HuH-7.5 (cell line): ENCODE data around the gene CCNF.

Source experiments
- DNase-seq: peaks from one replicate; pipeline ENCODE4 v3.0.0; 2011; ENCODE audit warnings: low spot score

Gene CCNF

GRCh38 chr16:2485811-2486507 is 56.7 kb downstream of the CCNF start:
- DNase-seq = no peak

DNA sequence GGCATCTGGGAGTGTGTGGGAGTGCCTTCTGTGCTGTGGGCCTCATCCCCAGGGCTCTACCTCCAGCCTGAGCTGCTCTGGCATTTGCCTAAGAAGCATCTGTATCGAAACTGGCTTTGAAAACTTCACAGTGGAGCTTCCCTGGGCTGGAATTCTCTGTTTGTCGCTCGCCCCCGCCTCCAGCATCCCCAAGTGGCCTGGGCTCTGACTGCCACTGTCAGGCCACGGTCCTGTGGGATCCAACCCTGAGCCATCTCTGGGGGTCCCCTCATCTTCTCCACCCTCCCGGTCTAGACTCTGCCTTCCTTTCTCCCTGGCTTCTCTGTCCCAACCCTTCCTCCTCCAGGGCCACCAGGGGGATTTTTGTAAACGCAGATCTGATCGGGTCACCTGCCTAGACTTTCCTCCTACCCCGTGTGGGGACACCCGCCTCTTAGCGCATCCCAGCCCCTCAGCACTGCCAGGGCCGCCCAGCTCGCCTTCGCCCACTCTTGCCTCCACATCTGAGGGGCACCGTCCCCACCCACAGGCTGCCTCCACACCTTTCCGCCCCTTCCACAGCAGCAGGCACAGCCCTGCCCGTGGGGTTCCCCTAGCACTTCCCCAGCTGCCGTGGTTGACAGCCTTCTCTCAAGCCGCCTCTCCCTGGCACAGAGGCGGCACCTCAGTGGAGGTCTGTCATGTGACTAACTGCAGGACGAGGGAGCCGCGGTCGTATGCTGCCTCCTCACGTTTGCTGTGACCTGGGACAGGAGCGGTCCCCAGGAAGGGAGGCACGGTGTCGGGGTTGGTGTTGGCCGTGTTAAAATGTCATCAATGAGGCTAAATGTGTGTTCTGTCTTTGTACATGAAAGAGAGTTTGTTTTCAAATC is 57.6 kb downstream of the CCNF start:
- no peak for DNase-seq

GRCh38 chr16:2487517-2487842 is 58.2 kb downstream of the CCNF start:
- DNase-seq = no peak

DNA sequence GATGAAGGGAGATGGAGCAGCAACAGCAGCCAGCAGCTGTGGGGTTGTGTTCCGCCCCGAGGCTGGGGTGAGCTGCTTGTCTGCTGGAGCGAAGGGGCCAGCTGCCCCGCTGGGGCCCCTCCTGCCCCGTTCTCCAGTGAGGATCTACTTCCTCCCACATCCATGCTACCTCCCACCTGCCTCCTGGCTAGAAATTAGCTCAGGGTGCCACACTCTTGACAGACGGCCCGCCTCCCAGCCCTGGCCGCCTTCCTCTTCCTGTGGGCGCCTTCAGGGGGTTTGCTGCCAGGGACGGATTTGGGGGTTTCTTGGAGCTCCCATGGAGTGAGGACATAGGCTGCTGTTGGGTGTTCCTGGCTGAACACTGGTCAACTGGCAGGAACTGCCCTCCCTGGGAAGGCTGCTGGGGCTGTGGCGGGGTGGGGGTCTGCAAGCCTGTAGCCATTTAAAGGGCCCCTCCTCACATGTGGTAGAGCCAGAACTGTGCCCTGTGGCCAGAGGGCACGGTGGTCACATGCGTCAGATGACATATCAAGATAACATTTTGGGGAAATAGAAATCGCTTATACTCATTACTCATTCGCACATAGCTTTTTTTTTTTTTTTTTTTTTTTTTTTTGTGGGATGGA is 58.8 kb downstream of the CCNF start:
- no peak for DNase-seq

DNA sequence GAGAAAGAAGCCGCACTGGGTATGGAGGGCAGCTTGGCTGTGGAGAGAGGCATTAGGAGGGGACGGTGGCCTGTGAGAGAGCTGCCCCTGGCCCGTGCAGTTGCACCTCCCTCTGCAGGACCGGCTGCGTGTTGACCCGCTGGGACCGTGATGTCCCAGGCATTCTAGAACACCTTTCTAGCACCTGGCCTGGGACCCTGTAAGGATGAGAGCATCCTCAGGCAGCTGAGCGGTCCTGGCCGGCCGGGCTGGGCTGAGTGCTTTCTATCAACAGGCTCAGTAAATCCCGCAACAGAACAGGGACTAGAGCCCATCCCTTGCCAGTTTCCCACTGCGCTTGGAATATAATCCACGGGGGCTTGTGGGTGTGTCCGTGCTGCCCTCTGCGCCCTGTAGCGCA is 60.3 kb downstream of the CCNF start:
- DNase-seq = no peak

DNA sequence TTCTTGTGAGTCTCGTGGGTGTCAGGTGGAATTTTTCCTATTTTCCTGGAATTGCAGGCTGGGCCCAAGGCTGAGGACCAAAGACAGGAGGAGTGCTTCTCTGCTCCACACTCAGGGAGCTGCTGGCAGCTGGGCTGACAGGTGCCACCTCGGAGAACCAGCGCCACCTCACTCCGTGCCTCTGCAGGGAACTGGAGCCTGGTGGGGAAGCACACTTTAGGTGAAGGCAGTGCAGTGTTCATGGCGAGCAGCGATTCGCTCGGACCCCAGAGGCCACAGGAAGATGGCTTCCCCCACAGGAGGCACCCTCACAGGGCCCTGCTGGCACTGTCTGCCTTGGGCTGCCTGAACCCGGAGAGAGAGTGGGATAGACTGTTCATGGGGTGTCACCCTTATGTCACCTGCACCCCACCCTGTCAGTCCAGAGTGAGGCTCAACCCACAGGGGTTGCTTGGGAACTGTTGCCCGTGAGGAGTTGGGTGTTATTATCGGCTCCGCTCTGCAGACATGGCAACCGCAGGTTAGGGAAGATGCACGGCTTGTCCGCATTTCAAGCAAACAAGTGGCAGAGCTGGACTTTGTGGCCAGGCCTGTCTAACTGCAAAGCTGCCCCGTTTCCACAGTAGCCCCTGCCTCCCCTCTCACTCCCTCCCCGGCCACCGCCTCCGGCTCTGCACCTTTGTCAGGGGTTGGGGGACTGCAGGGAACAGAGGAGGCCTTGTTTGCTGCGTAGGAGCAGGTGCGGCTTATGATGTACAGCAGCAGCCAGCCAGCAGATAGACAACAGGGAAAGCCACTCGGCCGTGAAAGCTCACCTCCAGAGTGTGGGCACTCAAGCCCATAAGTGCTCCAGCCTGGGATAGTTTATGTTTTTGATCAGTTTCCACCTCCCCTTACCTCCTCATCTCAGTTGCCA is 61.2 kb downstream of the CCNF start:
- DNase-seq = no peak

- DNase-seq = no peak
Measured at GRCh38 chr16:2492292-2492691, 63.0 kb downstream of the CCNF start.

DNA sequence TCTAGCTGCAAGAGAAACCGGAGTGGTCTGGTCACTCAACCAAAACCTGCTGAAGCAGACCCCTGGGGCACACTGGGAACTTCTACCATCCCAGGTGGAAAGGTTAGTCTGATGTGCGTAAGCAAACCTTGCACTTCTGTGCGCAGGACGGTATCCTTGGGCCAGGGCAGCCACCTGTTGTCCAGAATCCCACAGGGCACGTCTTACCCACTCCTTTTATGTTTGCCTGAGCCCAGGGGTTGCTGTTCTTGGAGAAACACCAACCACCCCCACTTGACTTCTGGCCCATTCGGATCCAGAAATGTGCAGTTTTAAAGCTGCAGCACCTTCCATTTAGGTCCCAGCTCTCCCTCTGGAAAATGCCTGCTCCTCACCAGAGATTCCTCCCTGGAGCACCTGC is 64.4 kb downstream of the CCNF start:
- DNase-seq = no peak

- no peak for DNase-seq
Measured at GRCh38 chr16:2494616-2495015, 65.4 kb downstream of the CCNF start.

- no peak for DNase-seq
Measured at GRCh38 chr16:2495041-2495440, 65.8 kb downstream of the CCNF start.

- no peak for DNase-seq
Measured at GRCh38 chr16:2496223-2497115, 67.2 kb downstream of the CCNF start.

GRCh38 chr16:2497116-2497630 is 67.9 kb downstream of the CCNF start:
- no peak for DNase-seq

GRCh38 chr16:2497695-2498484 is 68.6 kb downstream of the CCNF start:
- DNase-seq = no peak

- DNase-seq = no peak
Measured at GRCh38 chr16:2498531-2499253, 69.4 kb downstream of the CCNF start.

DNA sequence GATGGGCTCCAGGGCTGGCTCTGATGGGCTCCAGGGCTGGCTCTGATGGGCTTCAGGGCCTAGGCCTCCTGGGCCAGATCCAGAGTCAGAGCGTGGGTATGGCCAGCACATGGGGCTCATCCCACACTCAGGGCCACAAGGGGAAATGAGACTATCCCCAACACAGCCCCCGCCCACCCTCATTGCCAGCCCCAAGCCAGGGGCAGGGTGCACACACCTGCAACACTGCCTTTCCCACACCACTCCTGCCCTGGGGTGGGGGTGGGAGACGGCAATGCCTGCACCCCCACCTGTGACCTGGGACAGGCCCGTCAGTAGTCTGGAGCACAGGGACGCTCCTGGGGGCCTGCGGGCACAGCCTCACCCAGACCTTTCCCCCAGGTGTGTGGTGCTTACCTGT is 70.2 kb downstream of the CCNF start:
- no peak for DNase-seq

DNA sequence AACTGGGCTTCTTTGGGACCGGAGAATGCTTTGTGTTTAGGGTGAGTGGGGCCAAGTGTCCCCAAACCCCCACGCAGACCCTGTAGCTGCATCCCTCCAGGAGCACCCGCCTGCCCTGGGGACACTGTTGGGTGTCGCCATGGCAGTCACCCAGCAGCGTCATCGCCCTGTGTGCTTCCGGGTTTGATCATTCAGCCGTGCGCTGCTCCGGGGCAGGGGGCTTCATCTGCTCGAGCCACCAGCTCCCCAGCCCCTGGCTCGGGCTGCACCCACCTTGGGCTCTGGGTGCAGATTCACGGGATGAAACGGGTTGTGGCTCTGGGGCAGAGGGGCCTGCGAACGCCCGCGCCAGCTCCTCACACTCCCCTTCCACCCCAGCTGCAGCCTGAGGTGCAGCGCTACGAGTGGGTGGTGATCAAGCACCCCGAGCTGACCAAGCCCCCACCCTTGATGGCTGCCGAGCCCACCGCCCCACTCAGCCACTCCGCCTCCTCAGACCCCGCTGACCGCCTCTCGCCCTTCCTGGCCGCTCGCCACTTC is 70.7 kb downstream of the CCNF start:
- no peak for DNase-seq

DNA sequence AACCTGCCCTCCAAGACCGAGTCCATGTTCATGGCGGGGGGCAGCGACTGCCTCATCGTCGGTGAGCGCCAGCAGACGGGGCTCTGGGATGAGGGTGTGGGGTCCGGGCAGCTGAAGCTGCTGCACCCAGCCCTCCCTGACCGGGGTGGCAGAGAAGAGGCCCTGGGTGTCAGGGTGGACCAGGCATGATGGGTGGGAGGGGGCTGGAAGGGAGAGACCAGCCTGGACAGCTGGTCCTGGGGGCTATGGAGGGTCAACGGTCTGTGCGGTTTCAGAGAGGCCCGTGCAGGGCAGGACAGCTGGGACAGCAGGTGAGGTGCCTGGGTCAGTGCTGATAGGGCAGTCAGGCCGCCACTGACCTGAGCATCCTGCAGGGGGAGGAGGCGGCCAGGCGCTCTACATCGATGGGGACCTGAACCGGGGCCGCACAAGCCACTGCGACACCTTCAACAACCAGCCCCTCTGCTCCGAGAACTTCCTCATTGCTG is 71.2 kb downstream of the CCNF start:
- DNase-seq = no peak

DNA sequence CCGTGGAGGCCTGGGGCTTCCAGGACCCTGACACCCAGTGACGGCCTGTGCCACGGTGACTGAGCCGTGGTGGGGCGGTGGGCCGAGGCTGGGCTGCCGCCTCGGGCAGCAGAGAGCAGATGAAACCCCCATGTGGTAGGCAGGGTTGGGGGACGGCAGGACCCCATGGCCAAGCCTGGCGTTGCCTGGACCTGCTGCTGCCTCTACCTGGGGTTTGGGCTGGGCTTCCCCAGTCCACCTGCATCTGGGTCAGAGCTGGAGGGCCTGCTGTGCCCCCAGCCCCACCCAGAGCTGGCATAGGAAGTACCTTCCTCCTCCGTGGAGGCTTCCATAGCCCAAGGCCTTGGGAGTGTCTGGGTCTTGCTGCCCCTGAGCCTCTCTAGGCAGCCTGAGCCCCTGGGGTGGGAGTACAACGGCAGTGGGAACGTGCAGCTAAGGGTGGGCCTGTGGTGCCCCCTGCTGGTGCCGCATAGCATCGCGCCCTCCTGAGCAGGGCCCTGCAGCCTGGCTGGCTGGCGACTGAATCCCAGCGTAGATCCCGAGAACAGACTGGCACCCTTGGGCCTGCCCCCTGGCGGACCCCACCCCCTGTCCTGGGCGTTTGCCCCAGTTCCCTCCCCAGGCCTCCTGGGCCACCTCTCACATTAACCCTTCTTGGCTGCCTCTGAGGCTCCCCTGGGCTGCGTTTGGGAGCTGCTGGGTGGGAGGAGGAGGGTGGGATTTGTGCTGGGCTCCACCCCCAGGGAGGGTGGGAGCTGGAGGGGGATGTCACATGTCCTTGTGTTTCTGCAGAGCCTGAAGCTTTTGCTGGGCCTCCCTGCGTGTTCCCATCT is 71.9 kb downstream of the CCNF start:
- DNase-seq = peak; percentile 83
